Calu3 (cell line): ENCODE data around the gene DUSP16. TPM values are rescaled to one million over a fixed set of nuclear protein-coding genes. Genes with fewer than 3 reads are reported as not detected.
"Not testable (repeated sequence)": the region's sequence is repeated elsewhere in the genome, so short reads cannot be mapped to it uniquely, and the experiment has no call there.

Experiments
- BruUV-seq: library from RNA; stranded (reverse); fragments of 400-500 nt; replicated peaks from 2 replicates; lab custom pipeline; 2021; lab: Mats Ljungman, UMichigan
- CTCF ChIA-PET: fragments of 300-600 bp; sonication (Branson Sonifier 250); formaldehyde crosslinking; loops from one replicate; lab custom pipeline; 2022; ENCODE audit warnings: antibody characterized with exemption; lab: Charles Lee
- DNase-seq: peaks from one replicate; pipeline ENCODE4 v3.0.0; 2022
- H3K27ac Mint-ChIP-seq: one replicate; pipeline ENCODE4 v1.8.0; 2022; ENCODE audit warnings: mixed read lengths; ENCODE audit not compliant: unreplicated experiment
- H3K27me3 Mint-ChIP-seq: one replicate; pipeline ENCODE4 v1.8.0; 2022; ENCODE audit warnings: mixed read lengths; ENCODE audit not compliant: unreplicated experiment
- H3K36me3 Mint-ChIP-seq: one replicate; pipeline ENCODE4 v1.8.0; 2022; ENCODE audit warnings: mild to moderate bottlenecking, moderate library complexity, mixed read lengths; ENCODE audit not compliant: insufficient read depth, unreplicated experiment
- H3K4me1 Mint-ChIP-seq: one replicate; pipeline ENCODE4 v1.8.0; 2022; ENCODE audit warnings: mild to moderate bottlenecking, low read depth, mixed read lengths; ENCODE audit not compliant: unreplicated experiment
- H3K4me3 Mint-ChIP-seq: one replicate; pipeline ENCODE4 v1.8.0; 2022; ENCODE audit warnings: mild to moderate bottlenecking, low read depth, moderate library complexity, mixed read lengths; ENCODE audit not compliant: unreplicated experiment
- H3K9me3 Mint-ChIP-seq: one replicate; pipeline ENCODE4 v1.8.0; 2022; ENCODE audit warnings: low read depth, mixed read lengths; ENCODE audit not compliant: unreplicated experiment
- CTCF ChIP-seq: fragments of 200-600 bp; IDR thresholded peaks from one replicate; pipeline ENCODE4 v1.8.0; 2022; ENCODE audit warnings: antibody characterized with exemption; ENCODE audit not compliant: unreplicated experiment
- intact Hi-C: fragments of 100-400 bp; cut with micrococcal nuclease; formaldehyde crosslinking; loops from one replicate; pipeline ENCODE4 v1.10.0; 2022; ENCODE audit not compliant: unreplicated experiment
- total RNA-seq: library from RNA; stranded (reverse); gene quantifications from 2 replicates; pipeline ENCODE4 v1.2.3, GENCODE V29; 2022

DUSP16 gene
- total RNA-seq, 1 experiment from 2014 or later = 25.8 TPM

- Mint-ChIP-seq H3K27ac (no peak overlapping the region), H3K36me3 (no peaks in the 10 kb centered on the region), H3K4me3 (no peak overlapping the region), H3K9me3 (no peaks in the 10 kb centered on the region), H3K27me3 (no peaks in the 10 kb centered on the region), H3K4me1 (peaks cover 15% of the 10 kb centered on the region)
- no peak for TF ChIP-seq CTCF
- no peak for DNase-seq
- no TSS peak for BruUV-seq
- CTCF ChIA-PET = no interaction called here
- intact Hi-C loops = no loop called here
Measured at GRCh38 chr12:12524128-12524527, 38.5 kb downstream of the DUSP16 start.

- no peak overlapping the region for H3K4me3 Mint-ChIP-seq
- H3K27ac Mint-ChIP-seq = no peak overlapping the region
- BruUV-seq = no TSS peak
- no peaks in the 10 kb centered on the region for H3K9me3 Mint-ChIP-seq
- DNase-seq = no peak
- intact Hi-C loops = no loop called here
- H3K27me3 Mint-ChIP-seq = no peaks in the 10 kb centered on the region
- CTCF ChIA-PET = interaction anchor here (0.6 kb wide), 1 partner anchor 219 kb away, joined by 6 read pairs; no protein-coding TSS in a partner anchor
- H3K4me1 Mint-ChIP-seq = peaks cover 6% of the 10 kb centered on the region
- no peak for TF ChIP-seq CTCF
- H3K36me3 Mint-ChIP-seq = no peaks in the 10 kb centered on the region
Measured at GRCh38 chr12:12523229-12523628, 39.4 kb downstream of the DUSP16 start.

DNA sequence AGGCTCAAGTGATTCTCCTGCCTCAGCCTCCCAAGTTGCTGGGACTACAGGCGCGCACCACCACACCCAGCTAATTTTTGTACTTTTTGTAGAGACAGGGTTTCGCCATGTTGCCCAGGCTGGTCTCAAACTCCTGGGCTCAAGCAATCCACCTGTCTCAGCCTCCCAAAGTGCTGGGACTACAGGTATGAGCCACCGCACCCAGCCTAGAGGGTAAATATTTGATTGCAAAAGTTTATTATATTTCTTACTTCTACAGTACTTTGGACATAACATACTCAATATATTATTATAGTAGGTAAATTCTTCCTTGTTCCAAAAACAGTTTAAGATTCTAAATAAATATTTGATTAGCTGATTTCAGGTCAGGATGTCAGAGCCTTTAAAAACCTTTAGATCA, 40.0 kb downstream of the DUSP16 start:
- DNase-seq, BruUV-seq, H3K27ac Mint-ChIP-seq, H3K4me3 Mint-ChIP-seq, H3K27me3 Mint-ChIP-seq, intact Hi-C loops, H3K4me1 Mint-ChIP-seq, H3K9me3 Mint-ChIP-seq, H3K36me3 Mint-ChIP-seq: not testable (repeated sequence)
- CTCF ChIA-PET = interaction anchor here (0.6 to 1.1 kb wide), 2 partner anchors 32 to 220 kb away, joined by 3 to 6 read pairs; no protein-coding TSS in a partner anchor

DNA sequence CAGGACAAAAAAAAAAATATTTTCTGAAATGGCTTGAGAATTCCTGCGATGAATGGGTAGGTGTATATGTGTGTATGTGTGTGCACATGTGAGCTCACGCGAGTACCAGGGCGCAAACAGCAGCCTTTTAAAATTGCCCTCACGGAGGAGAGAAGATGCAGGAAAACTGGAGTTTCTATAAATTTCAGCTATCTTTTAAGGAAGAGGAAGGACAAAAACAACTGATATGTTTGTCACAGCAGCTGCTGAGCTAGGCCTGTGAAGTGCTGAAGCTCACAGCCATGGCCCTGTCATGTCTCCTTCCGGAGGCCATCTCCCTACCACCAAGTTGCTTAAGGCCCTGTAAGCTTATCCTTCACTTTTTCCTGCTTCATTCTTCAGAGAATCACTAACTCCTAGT, 40.8 kb downstream of the DUSP16 start:
- no peak overlapping the region for H3K4me3 Mint-ChIP-seq
- no peak overlapping the region for H3K27ac Mint-ChIP-seq
- H3K36me3 Mint-ChIP-seq = no peaks in the 10 kb centered on the region
- intact Hi-C loops = no loop called here
- TF ChIP-seq CTCF = no peak
- H3K9me3 Mint-ChIP-seq = no peaks in the 10 kb centered on the region
- BruUV-seq = no TSS peak
- no peaks in the 10 kb centered on the region for H3K4me1 Mint-ChIP-seq
- DNase-seq = no peak
- H3K27me3 Mint-ChIP-seq = no peaks in the 10 kb centered on the region
- CTCF ChIA-PET = interaction anchor here (0.5 to 1.1 kb wide), 2 partner anchors 11 to 33 kb away, joined by 3 read pairs; no protein-coding TSS in a partner anchor

DNA sequence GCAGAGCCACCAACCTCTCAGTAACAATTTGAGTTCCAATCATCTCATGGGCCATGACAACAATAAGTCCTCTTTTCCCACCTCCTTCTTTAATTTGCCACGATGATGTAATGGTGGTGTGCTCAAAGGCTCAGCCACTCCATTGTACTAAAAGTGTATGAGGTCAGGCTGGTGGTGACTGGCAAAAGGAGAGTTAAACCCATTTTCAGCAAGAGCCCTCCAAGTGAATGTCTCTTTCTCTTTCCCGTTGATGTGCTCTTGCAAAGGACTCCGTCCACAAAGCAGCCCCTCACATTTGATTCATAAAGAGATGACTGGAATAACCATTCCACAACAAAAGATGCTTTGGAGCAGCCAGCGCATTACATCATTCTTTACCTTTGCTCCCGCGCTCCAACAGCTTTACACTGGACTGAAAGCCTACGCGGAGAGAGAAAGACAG, 41.6 kb downstream of the DUSP16 start:
- H3K27ac Mint-ChIP-seq = no peak overlapping the region
- no peak for TF ChIP-seq CTCF
- CTCF ChIA-PET = no interaction called here
- intact Hi-C loops = no loop called here
- H3K36me3 Mint-ChIP-seq = no peaks in the 10 kb centered on the region
- BruUV-seq = no TSS peak
- no peak overlapping the region for H3K4me3 Mint-ChIP-seq
- H3K4me1 Mint-ChIP-seq = no peaks in the 10 kb centered on the region
- no peaks in the 10 kb centered on the region for H3K27me3 Mint-ChIP-seq
- H3K9me3 Mint-ChIP-seq = no peaks in the 10 kb centered on the region
- no peak for DNase-seq
